ENCODE measurements around the gene C2orf68.
A peak's percentile ranks its signal among the peaks of the same experiment; 100 is the strongest.
"Not testable (repeated sequence)": the region's sequence is repeated elsewhere in the genome, so short reads cannot be mapped to it uniquely, and the experiment has no call there.

Gene C2orf68

GRCh38 chr2:85631316-85631715 is 19.4 kb upstream of the C2orf68 start:
- no peak for DNase-seq (ENCODE audit: low read depth in 2 of 3, low spot score in 2 of 3)

- no peak for DNase-seq (ENCODE audit: low read depth in 2 of 3, low spot score in 2 of 3)
These were observed 16.8 kb upstream of the C2orf68 start for GRCh38 chr2:85628658-85629057.

- DNase-seq (ENCODE audit: low read depth in 2 of 3, low spot score in 2 of 3) = no peak
These were observed 12.1 kb upstream of the C2orf68 start for GRCh38 chr2:85623991-85624390.

GRCh38 chr2:85621338-85621737 is 9.5 kb upstream of the C2orf68 start:
- DNase-seq (ENCODE audit: low read depth in 2 of 3, low spot score in 2 of 3) = no peak

GRCh38 chr2:85619617-85620016 is 7.8 kb upstream of the C2orf68 start:
- DNase-seq (ENCODE audit: low read depth in 2 of 3, low spot score in 2 of 3) = no peak

GRCh38 chr2:85617723-85618122 is 5.9 kb upstream of the C2orf68 start:
- not testable (repeated sequence) for DNase-seq (ENCODE audit: low read depth in 2 of 3, low spot score in 2 of 3)

GRCh38 chr2:85615413-85615728 is 3.5 kb upstream of the C2orf68 start:
- DNase-seq (ENCODE audit: low read depth in 2 of 3, low spot score in 2 of 3) = no peak

- DNase-seq (ENCODE audit: low read depth in 2 of 3, low spot score in 2 of 3) = not testable (repeated sequence)
These were observed 2.9 kb upstream of the C2orf68 start for GRCh38 chr2:85614757-85615156.

- no peak for DNase-seq (ENCODE audit: low read depth in 2 of 3, low spot score in 2 of 3)
These were observed 2.0 kb upstream of the C2orf68 start for GRCh38 chr2:85613717-85614515.

GRCh38 chr2:85611217-85611704 is 605 bp downstream of the C2orf68 start:
- no peak for DNase-seq (ENCODE audit: low read depth in 2 of 3, low spot score in 2 of 3)

GRCh38 chr2:85607268-85608215 is 4.3 kb downstream of the C2orf68 start:
- no peak for DNase-seq (ENCODE audit: low read depth in 2 of 3, low spot score in 2 of 3)

GRCh38 chr2:85606116-85606455 is 5.8 kb downstream of the C2orf68 start:
- no peak for DNase-seq (ENCODE audit: low read depth in 2 of 3, low spot score in 2 of 3)

GRCh38 chr2:85605406-85606115 is 6.3 kb downstream of the C2orf68 start:
- no peak for DNase-seq (ENCODE audit: low read depth in 2 of 3, low spot score in 2 of 3)

- no peak for DNase-seq (ENCODE audit: low read depth in 2 of 3, low spot score in 2 of 3)
These were observed 7.1 kb downstream of the C2orf68 start for GRCh38 chr2:85604568-85605339.

- not testable (repeated sequence) for DNase-seq (ENCODE audit: low read depth in 2 of 3, low spot score in 2 of 3)
These were observed 7.8 kb downstream of the C2orf68 start for GRCh38 chr2:85604133-85604444.

- peak; percentile 67 to 84 (median 80) for DNase-seq (ENCODE audit: low read depth in 2 of 3, low spot score in 2 of 3)
These were observed 9.2 kb downstream of the C2orf68 start, which contains the start of gene TMEM150A for GRCh38 chr2:85602476-85603234. Gene TMEM150A, minus strand, starts transcription at chr2:85602698. Its CDS starts 750 bp downstream, at chr2:85601948.

GRCh38 chr2:85601771-85602475 is 9.9 kb downstream of the C2orf68 start:
- no peak for DNase-seq (ENCODE audit: low read depth in 2 of 3, low spot score in 2 of 3)

GRCh38 chr2:85600951-85601770 is 10.7 kb downstream of the C2orf68 start:
- no peak for DNase-seq (ENCODE audit: low read depth in 2 of 3, low spot score in 2 of 3)

GRCh38 chr2:85600235-85600575 is 11.7 kb downstream of the C2orf68 start:
- no peak for DNase-seq (ENCODE audit: low read depth in 2 of 3, low spot score in 2 of 3)
